Astrocyte (in vitro differentiated cells and primary cell): ENCODE data around the gene GBA2. TPM values are rescaled to one million over a fixed set of nuclear protein-coding genes. Genes with fewer than 3 reads are reported as not detected.
A peak's percentile ranks its signal among the peaks of the same experiment; 100 is the strongest.

ENCODE experiments used
- DNase-seq: peaks from one replicate; pipeline ENCODE4 v3.0.0-alpha.2; 2010; ENCODE audit warnings: low read depth
- FAIRE-seq: peaks from 2 replicates; lab custom pipeline; 2011; peaks lifted over from hg19 to GRCh38; lab: Jason Lieb, UNC
- H2AFZ ChIP-seq: 2 replicates; pipeline ENCODE4 v1.6.0; 2012; ENCODE audit warnings: low read depth, low read length, inconsistent platforms
- H3K27ac ChIP-seq: 2 replicates; pipeline ENCODE4 v1.5.1; 2011; ENCODE audit warnings: low read depth, low read length, inconsistent platforms
- H3K27me3 ChIP-seq: 2 replicates; pipeline ENCODE4 v1.6.0; 2011; ENCODE audit warnings: low read length, inconsistent platforms; ENCODE audit not compliant: insufficient read depth
- H3K36me3 ChIP-seq: 2 replicates; pipeline ENCODE4 v1.5.1; 2011; ENCODE audit warnings: low read length, inconsistent platforms; ENCODE audit not compliant: insufficient read depth
- H3K4me1 ChIP-seq: 2 replicates; pipeline ENCODE4 v1.5.1; 2011; ENCODE audit warnings: low read length, inconsistent platforms; ENCODE audit not compliant: insufficient read depth
- H3K4me2 ChIP-seq: 2 replicates; pipeline ENCODE4 v1.6.0; 2012; ENCODE audit warnings: low read length, inconsistent platforms
- H3K4me3 ChIP-seq: 2 replicates; pipeline ENCODE4 v1.5.1; 2011; ENCODE audit warnings: low read depth, mild to moderate bottlenecking, low read length, inconsistent platforms; ENCODE audit not compliant: insufficient read depth
- H3K79me2 ChIP-seq: 2 replicates; pipeline ENCODE4 v1.6.0; 2012; ENCODE audit warnings: mild to moderate bottlenecking, low read length, inconsistent platforms; ENCODE audit not compliant: insufficient read depth
- H3K9ac ChIP-seq: 2 replicates; pipeline ENCODE4 v1.6.0; 2012; ENCODE audit warnings: mild to moderate bottlenecking, low read length, inconsistent platforms
- H3K9me3 ChIP-seq: 2 replicates; pipeline ENCODE4 v1.5.1; 2012; ENCODE audit warnings: low read depth, mild to moderate bottlenecking, low read length, inconsistent platforms; ENCODE audit not compliant: insufficient read depth
- H4K20me1 ChIP-seq: 2 replicates; pipeline ENCODE4 v1.6.0; 2012; ENCODE audit warnings: low read length, inconsistent platforms; ENCODE audit not compliant: insufficient read depth
- H3K27ac Mint-ChIP-seq: one replicate; pipeline ENCODE4 v1.8.0; 2021; ENCODE audit warnings: mild to moderate bottlenecking, mixed read lengths; ENCODE audit not compliant: unreplicated experiment
- H3K27me3 Mint-ChIP-seq: one replicate; pipeline ENCODE4 v1.8.0; 2021; ENCODE audit warnings: low read depth, mixed read lengths; ENCODE audit not compliant: unreplicated experiment
- H3K36me3 Mint-ChIP-seq: one replicate; pipeline ENCODE4 v1.8.0; 2021; ENCODE audit warnings: low read depth, mixed read lengths; ENCODE audit not compliant: unreplicated experiment
- H3K4me1 Mint-ChIP-seq: one replicate; pipeline ENCODE4 v1.8.0; 2021; ENCODE audit warnings: low read depth, mixed read lengths; ENCODE audit not compliant: unreplicated experiment
- H3K4me3 Mint-ChIP-seq: one replicate; pipeline ENCODE4 v1.8.0; 2021; ENCODE audit warnings: mild to moderate bottlenecking, moderate library complexity, mixed read lengths; ENCODE audit not compliant: unreplicated experiment
- H3K9me3 Mint-ChIP-seq: one replicate; pipeline ENCODE4 v1.8.0; 2021; ENCODE audit warnings: mild to moderate bottlenecking, mixed read lengths; ENCODE audit not compliant: unreplicated experiment
- EZH2 ChIP-seq: IDR thresholded peaks from 2 replicates; pipeline ENCODE4 v1.6.1; 2012; ENCODE audit warnings: mild to moderate bottlenecking, low read length, inconsistent platforms; ENCODE audit not compliant: insufficient read depth
- total RNA-seq: library from RNA; stranded (reverse); gene quantifications from 2 replicates; pipeline ENCODE4 v1.2.1, GENCODE V29; 2021
- TF ChIP-seq, protein P1 (sequence below): IDR thresholded peaks from 2 replicates; pipeline ENCODE4 v1.5.1; 2011; ENCODE audit warnings: low read depth, mild to moderate bottlenecking, inconsistent platforms, low read length, moderate library complexity; ENCODE audit not compliant: insufficient read depth

The GBA2 gene
- total RNA-seq, 1 donor from 2014 or later: 42.5 TPM

DNA sequence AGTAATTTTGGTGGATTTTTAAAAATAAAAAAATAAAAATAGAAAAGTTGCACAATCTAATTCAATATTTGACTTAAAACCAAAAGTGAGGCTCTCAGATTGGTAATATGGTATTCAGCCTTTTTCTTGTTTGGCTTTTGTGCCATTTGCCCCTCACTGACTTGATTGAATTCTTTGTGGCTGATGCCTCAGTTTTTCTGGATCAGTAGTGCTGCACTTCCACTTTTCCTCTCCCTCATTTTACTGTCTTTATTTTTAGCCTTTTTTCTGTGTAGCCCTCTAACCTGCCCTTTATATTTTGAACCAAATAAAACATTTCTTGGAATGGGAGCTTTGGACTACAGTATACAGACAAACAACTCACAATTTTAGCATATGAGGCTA, 8.9 kb upstream of the GBA2 start:
- Histone ChIP-seq H2AFZ (no peak overlapping the region), H3K4me3 (no peak overlapping the region), H3K27me3 (no peaks in the 10 kb centered on the region), H4K20me1 (peaks cover 12% of the 10 kb centered on the region), H3K9me3 (no peaks in the 10 kb centered on the region), H3K4me2 (peak overlapping the region; percentile 13), H3K4me1 (peaks cover 29% of the 10 kb centered on the region), H3K27ac (no peak overlapping the region), H3K9ac (no peak overlapping the region), H3K36me3 (peaks cover 9% of the 10 kb centered on the region), H3K79me2 (no peaks in the 10 kb centered on the region)
- peaks cover 10% of the 10 kb centered on the region for H3K4me1 Mint-ChIP-seq
- H3K4me3 Mint-ChIP-seq: peak overlapping the region; percentile 78
- H3K36me3 Mint-ChIP-seq: peaks cover 12% of the 10 kb centered on the region
- no peak overlapping the region for H3K27ac Mint-ChIP-seq
- no peaks in the 10 kb centered on the region for H3K27me3 Mint-ChIP-seq
- FAIRE-seq (no peak), DNase-seq (no peak)
- TF ChIP-seq, protein P1, sequence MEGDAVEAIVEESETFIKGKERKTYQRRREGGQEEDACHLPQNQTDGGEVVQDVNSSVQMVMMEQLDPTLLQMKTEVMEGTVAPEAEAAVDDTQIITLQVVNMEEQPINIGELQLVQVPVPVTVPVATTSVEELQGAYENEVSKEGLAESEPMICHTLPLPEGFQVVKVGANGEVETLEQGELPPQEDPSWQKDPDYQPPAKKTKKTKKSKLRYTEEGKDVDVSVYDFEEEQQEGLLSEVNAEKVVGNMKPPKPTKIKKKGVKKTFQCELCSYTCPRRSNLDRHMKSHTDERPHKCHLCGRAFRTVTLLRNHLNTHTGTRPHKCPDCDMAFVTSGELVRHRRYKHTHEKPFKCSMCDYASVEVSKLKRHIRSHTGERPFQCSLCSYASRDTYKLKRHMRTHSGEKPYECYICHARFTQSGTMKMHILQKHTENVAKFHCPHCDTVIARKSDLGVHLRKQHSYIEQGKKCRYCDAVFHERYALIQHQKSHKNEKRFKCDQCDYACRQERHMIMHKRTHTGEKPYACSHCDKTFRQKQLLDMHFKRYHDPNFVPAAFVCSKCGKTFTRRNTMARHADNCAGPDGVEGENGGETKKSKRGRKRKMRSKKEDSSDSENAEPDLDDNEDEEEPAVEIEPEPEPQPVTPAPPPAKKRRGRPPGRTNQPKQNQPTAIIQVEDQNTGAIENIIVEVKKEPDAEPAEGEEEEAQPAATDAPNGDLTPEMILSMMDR: no peak
- TF ChIP-seq EZH2: no peak
- H3K9me3 Mint-ChIP-seq: no peaks in the 10 kb centered on the region

DNA sequence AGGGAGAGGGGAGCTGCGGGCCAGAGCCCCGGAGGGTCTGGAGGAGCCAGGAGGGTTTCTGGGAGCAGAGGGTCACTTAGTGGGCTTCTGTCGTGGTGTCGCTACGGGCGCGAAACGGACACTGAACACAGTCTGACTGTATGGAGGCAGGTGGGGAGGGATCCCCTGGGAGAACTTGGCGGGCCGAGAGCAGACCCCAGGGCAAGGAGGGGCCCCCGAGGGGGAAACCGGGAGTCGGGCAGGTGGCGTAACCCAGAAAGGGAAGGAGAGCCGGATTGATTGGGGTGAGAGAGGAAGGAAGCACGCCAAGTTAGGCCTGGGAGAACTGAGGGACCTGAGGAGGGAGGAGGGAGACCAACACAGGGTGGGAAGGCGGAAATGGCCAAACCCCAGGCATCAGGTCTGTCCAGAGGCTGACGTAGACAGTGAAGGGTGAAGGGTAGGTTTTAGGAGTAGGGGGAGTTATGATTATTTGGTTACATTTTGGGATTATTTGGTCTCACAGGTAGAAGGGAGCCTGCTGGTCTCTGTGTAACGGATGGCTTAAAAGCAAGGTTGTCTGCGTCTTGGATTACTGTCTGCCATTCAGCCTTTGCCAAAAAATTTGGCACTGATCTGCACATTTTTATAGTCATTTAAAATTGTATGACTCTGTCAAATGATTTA, 8.3 kb upstream of the GBA2 start:
- Histone ChIP-seq H3K4me3 (peak overlapping the region; percentile 52), H3K9ac (peak overlapping the region; percentile 68), H3K36me3 (peaks cover 14% of the 10 kb centered on the region), H3K27ac (no peak overlapping the region), H2AFZ (peak overlapping the region; percentile 39), H4K20me1 (peaks cover 13% of the 10 kb centered on the region), H3K4me1 (peaks cover 29% of the 10 kb centered on the region), H3K79me2 (no peaks in the 10 kb centered on the region), H3K4me2 (peak overlapping the region; percentile 93), H3K27me3 (no peaks in the 10 kb centered on the region), H3K9me3 (no peaks in the 10 kb centered on the region)
- Mint-ChIP-seq H3K27ac (peak overlapping the region; percentile 88), H3K36me3 (peaks cover 15% of the 10 kb centered on the region), H3K4me3 (peak overlapping the region; percentile 91), H3K27me3 (no peaks in the 10 kb centered on the region), H3K9me3 (no peaks in the 10 kb centered on the region), H3K4me1 (peaks cover 10% of the 10 kb centered on the region)
- TF ChIP-seq, protein P1: no peak
- no peak for TF ChIP-seq EZH2
- DNase-seq (no peak), FAIRE-seq (no peak)
